H1 (cell line): ENCODE results near the gene ZIC5. TPM values are rescaled to one million over a fixed set of nuclear protein-coding genes. Genes with fewer than 3 reads are reported as not detected.

ENCODE experiments used
- CTCF ChIA-PET: fragments of 300-600 bp; sonication (Branson Sonifier 250); formaldehyde crosslinking; loops from one replicate; lab custom pipeline; 2021; ENCODE audit not compliant: partially characterized antibody; lab: Charles Lee
- POLR2A ChIA-PET: fragments of 300-600 bp; sonication (Branson Sonifier 250); formaldehyde crosslinking; loops from one replicate; lab custom pipeline; 2021; ENCODE audit warnings: inconsistent platforms; ENCODE audit not compliant: partially characterized antibody; lab: Charles Lee
- DNase-seq, 2 experiments: peaks; one replicate each; pipeline versions ENCODE4 v3.0.0 to v3.0.0-alpha.2; 2010 to 2022; ENCODE audit warnings: low spot score in 2 of 2, low read depth in 1 of 2, mixed read lengths in 1 of 2
- FAIRE-seq: peaks from 2 replicates; lab custom pipeline; 2011; peaks lifted over from hg19 to GRCh38; lab: Jason Lieb, UNC
- H2AFZ ChIP-seq: 2 replicates; pipeline ENCODE4 v1.8.1; 2012; ENCODE audit warnings: low read length, inconsistent platforms
- H2AK5ac ChIP-seq: 2 replicates; pipeline ENCODE4 v1.6.1; 2013; ENCODE audit warnings: low read depth, low read length
- H2BK120ac ChIP-seq: replicated peaks from 2 replicates; pipeline ENCODE3; 2013; ENCODE audit warnings: low read depth, low read length, inconsistent platforms
- H2BK12ac ChIP-seq: 2 replicates; pipeline ENCODE4 v1.6.1; 2013; ENCODE audit warnings: low read depth, low read length
- H2BK15ac ChIP-seq: 2 replicates; pipeline ENCODE4 v1.6.1; 2013; ENCODE audit warnings: low read length
- H2BK20ac ChIP-seq: 2 replicates; pipeline ENCODE4 v1.6.1; 2013; ENCODE audit warnings: low read length
- H2BK5ac ChIP-seq: 2 replicates; pipeline ENCODE4 v1.6.1; 2013; ENCODE audit warnings: low read depth, low read length
- H3K14ac ChIP-seq: 2 replicates; pipeline ENCODE4 v1.6.1; 2013; ENCODE audit warnings: inconsistent platforms; ENCODE audit not compliant: insufficient read length
- H3K18ac ChIP-seq: 2 replicates; pipeline ENCODE4 v1.6.1; 2013; ENCODE audit warnings: low read length; ENCODE audit errors: extremely low read depth
- H3K23ac ChIP-seq: 2 replicates; pipeline ENCODE4 v1.6.1; 2013; ENCODE audit warnings: inconsistent platforms; ENCODE audit not compliant: insufficient read length
- H3K23me2 ChIP-seq: 2 replicates; pipeline ENCODE4 v1.6.1; 2013; ENCODE audit warnings: low read depth, low read length
- H3K27ac ChIP-seq: 2 replicates; pipeline ENCODE4 v1.6.1; 2011; ENCODE audit warnings: low read depth, low read length, inconsistent platforms
- H3K27me3 ChIP-seq, 4 experiments: replicated peaks in 1 of 4; 1 replicate in 1 of 4; 2 replicates in 3 of 4; pipeline versions ENCODE4 v1.6.1 to v1.8.1; 2011 to 2013; ENCODE audit warnings: low read length in 3 of 4, mild to moderate bottlenecking in 3 of 4, inconsistent platforms in 2 of 4, mixed read lengths in 2 of 4, moderate library complexity in 1 of 4; ENCODE audit not compliant: control insufficient read depth in 3 of 4, insufficient read depth in 3 of 4; ENCODE audit errors: extremely low read depth in 1 of 4
- H3K36me3 ChIP-seq, 4 experiments: 2 replicates each; pipeline versions ENCODE4 v1.6.1 to v1.8.1; 2011 to 2013; ENCODE audit warnings: mild to moderate bottlenecking in 4 of 4, low read length in 3 of 4, moderate library complexity in 2 of 4, control low read depth in 1 of 4, inconsistent platforms in 1 of 4; ENCODE audit not compliant: insufficient read depth in 4 of 4, control insufficient read depth in 2 of 4
- H3K4ac ChIP-seq: replicated peaks from 2 replicates; pipeline ENCODE3; 2013; ENCODE audit warnings: low read length, low read depth, mixed read lengths, inconsistent platforms; ENCODE audit not compliant: insufficient read length
- H3K4me1 ChIP-seq, 4 experiments: replicated peaks in 1 of 4; 1 replicate in 1 of 4; 2 replicates in 3 of 4; pipeline versions ENCODE4 v1.6.1 to v1.8.1; 2011 to 2013; ENCODE audit warnings: low read length in 3 of 4, inconsistent platforms in 2 of 4, mixed read lengths in 1 of 4; ENCODE audit not compliant: insufficient read depth in 4 of 4, control insufficient read depth in 3 of 4
- H3K4me2 ChIP-seq, 2 experiments: 2 replicates each; pipeline versions ENCODE4 v1.6.1 to v1.8.1; 2011 to 2013; ENCODE audit warnings: low read depth in 2 of 2, low read length in 2 of 2, control low read depth in 1 of 2, inconsistent platforms in 1 of 2, mild to moderate bottlenecking in 1 of 2; ENCODE audit not compliant: insufficient read depth in 1 of 2
- H3K4me3 ChIP-seq, 4 experiments: fragments of 200-600, 300-600 bp in 1 of 4; sonication (generic), shearing (Covaris generic), sonication (Bioruptor Twin) in 1 of 4; 2 replicates each; pipeline versions ENCODE4 v1.5.1 to v1.8.1; 2011 to 2016; ENCODE audit warnings: low read length in 4 of 4, low read depth in 3 of 4, control low read depth in 2 of 4, inconsistent platforms in 2 of 4, mild to moderate bottlenecking in 2 of 4, mixed read lengths in 1 of 4, moderate library complexity in 1 of 4; ENCODE audit not compliant: insufficient read depth in 2 of 4; ENCODE audit errors: extremely low read depth in 1 of 4
- H3K56ac ChIP-seq: replicated peaks from 2 replicates; pipeline ENCODE3; 2013; ENCODE audit warnings: low read depth, mild to moderate bottlenecking, mixed read lengths, low read length, inconsistent platforms; ENCODE audit not compliant: insufficient read length
- H3K79me1 ChIP-seq: 2 replicates; pipeline ENCODE4 v1.6.1; 2013; ENCODE audit warnings: low read depth, low read length, control low read depth
- H3K79me2 ChIP-seq, 2 experiments: 2 replicates each; pipeline versions ENCODE4 v1.6.1 to v1.8.1; 2012 to 2013; ENCODE audit warnings: low read length in 2 of 2, mild to moderate bottlenecking in 2 of 2, inconsistent platforms in 1 of 2; ENCODE audit not compliant: insufficient read depth in 2 of 2, control insufficient read depth in 1 of 2
- H3K9ac ChIP-seq, 4 experiments: replicated peaks in 1 of 4; 1 replicate in 1 of 4; 2 replicates in 3 of 4; pipeline versions ENCODE4 v1.6.1 to v1.8.1; 2011 to 2013; ENCODE audit warnings: low read depth in 3 of 4, low read length in 3 of 4, control low read depth in 2 of 4, mild to moderate bottlenecking in 2 of 4, moderate library complexity in 2 of 4, inconsistent platforms in 1 of 4; ENCODE audit errors: extremely low read depth in 1 of 4
- H3K9me3 ChIP-seq, 2 experiments: 2 replicates each; pipeline versions ENCODE4 v1.6.1 to v1.8.1; 2012 to 2013; ENCODE audit warnings: mild to moderate bottlenecking in 2 of 2, moderate library complexity in 2 of 2, control low read depth in 1 of 2, inconsistent platforms in 1 of 2, low read depth in 1 of 2, low read length in 1 of 2, mixed read lengths in 1 of 2; ENCODE audit not compliant: insufficient read depth in 2 of 2
- H4K20me1 ChIP-seq, 2 experiments: replicated peaks in 1 of 2; 2 replicates each; pipeline versions ENCODE3 to v1.8.1; 2011 to 2013; ENCODE audit warnings: inconsistent platforms in 2 of 2, low read length in 2 of 2, mild to moderate bottlenecking in 1 of 2; ENCODE audit not compliant: insufficient read depth in 2 of 2, control insufficient read depth in 1 of 2
- H4K5ac ChIP-seq: 2 replicates; pipeline ENCODE4 v1.6.1; 2013; ENCODE audit warnings: low read length, low read depth, mixed read lengths, inconsistent platforms; ENCODE audit not compliant: insufficient read length
- H4K8ac ChIP-seq: 2 replicates; pipeline ENCODE4 v1.8.0; 2013; ENCODE audit warnings: mild to moderate bottlenecking, moderate library complexity, low read length, inconsistent platforms; ENCODE audit not compliant: insufficient read depth; ENCODE audit errors: extremely low read depth
- H4K91ac ChIP-seq: replicated peaks from 2 replicates; pipeline ENCODE3; 2013; ENCODE audit warnings: low read length, mixed read lengths, inconsistent platforms; ENCODE audit not compliant: insufficient read length
- CBX8 ChIP-seq: fragments of 300-800, 300-1000 bp; sonication (generic); IDR thresholded peaks from 2 replicates; pipeline ENCODE4 v1.7.1; 2016; ENCODE audit warnings: low read depth, low read length, borderline replicate concordance
- CEBPB ChIP-seq: IDR thresholded peaks from 2 replicates; pipeline ENCODE4 v1.6.1; 2012; ENCODE audit warnings: low read depth, low read length
- EGR1 ChIP-seq: IDR thresholded peaks from 2 replicates; pipeline ENCODE4 v1.6.1; 2011; ENCODE audit warnings: low read depth, low read length, borderline replicate concordance
- FOSL1 ChIP-seq: IDR thresholded peaks from 2 replicates; pipeline ENCODE4 v1.6.1; 2011; ENCODE audit warnings: mild to moderate bottlenecking, low read depth, low read length, moderate library complexity; ENCODE audit not compliant: insufficient read depth
- HDAC2 ChIP-seq, 2 experiments: fragments of 300-600 bp in 1 of 2; sonication (generic) in 1 of 2; IDR thresholded peaks; 2 replicates each; pipeline ENCODE4 v1.6.1; 2011 to 2012; ENCODE audit warnings: low read depth in 2 of 2, low read length in 2 of 2, mild to moderate bottlenecking in 2 of 2, moderate library complexity in 2 of 2, borderline replicate concordance in 1 of 2, inconsistent platforms in 1 of 2
- HDAC6 ChIP-seq: IDR thresholded peaks from one replicate; pipeline ENCODE4 v1.7.1; 2012; ENCODE audit warnings: low read depth, mild to moderate bottlenecking, inconsistent platforms, low read length, moderate library complexity
- JUN ChIP-seq: IDR thresholded peaks from 2 replicates; pipeline ENCODE4 v1.6.1; 2011; ENCODE audit warnings: low read depth, mild to moderate bottlenecking, improper control_type of control experiment, low read length
- NANOG ChIP-seq: IDR thresholded peaks from 2 replicates; pipeline ENCODE4 v1.6.1; 2011; ENCODE audit warnings: low read length, low read depth, mild to moderate bottlenecking, inconsistent platforms; ENCODE audit not compliant: insufficient read depth, poor library complexity, severe bottlenecking
- RXRA ChIP-seq: IDR thresholded peaks from 2 replicates; pipeline ENCODE4 v1.6.1; 2011; ENCODE audit warnings: low read depth, mild to moderate bottlenecking, low read length, moderate library complexity; ENCODE audit not compliant: insufficient read depth
- SP2 ChIP-seq: IDR thresholded peaks from 2 replicates; pipeline ENCODE4 v1.6.1; 2012; ENCODE audit warnings: mild to moderate bottlenecking, low read length, inconsistent platforms
- SRF ChIP-seq: IDR thresholded peaks from 2 replicates; pipeline ENCODE4 v1.6.1; 2011; ENCODE audit warnings: mild to moderate bottlenecking, low read depth, low read length, moderate library complexity
- TCF12 ChIP-seq: IDR thresholded peaks from 2 replicates; pipeline ENCODE4 v1.6.1; 2011; ENCODE audit warnings: low read depth, mild to moderate bottlenecking, low read length
- TEAD4 ChIP-seq: IDR thresholded peaks from 2 replicates; pipeline ENCODE4 v1.6.1; 2012; ENCODE audit warnings: low read depth, low read length, inconsistent platforms, mixed read lengths
- WGBS, 2 experiments: shearing (Covaris generic) in 1 of 2; methylation state at CpG; one replicate each; pipeline versions ENCODE4 v1.1.6 to v1.1.7; 2013 to 2015; ENCODE audit warnings: low lambda C conversion rate in 2 of 2, mixed read lengths in 2 of 2, inconsistent platforms in 1 of 2, low coverage in 1 of 2, missing lambda C conversion rate in 1 of 2; ENCODE audit not compliant: insufficient replicate concordance in 2 of 2, insufficient coverage in 1 of 2, insufficient read length in 1 of 2; ENCODE audit errors: extremely low coverage in 1 of 2, missing lambda C conversion rate in 1 of 2; 5-methylcytosine and 5-hydroxymethylcytosine counted together
- polyA plus RNA-seq, 7 experiments: library from polyadenylated mRNA; depleted of rRNA in 3 of 7; stranded (reverse) in 5 of 7; unstranded in 2 of 7; fragments of >200 nt in 5 of 7; fragments of 200-250 nt in 2 of 7; gene quantifications; 1 replicate in 5 of 7; 2 replicates in 1 of 7; 4 replicates in 1 of 7; pipeline versions ENCODE4 v1.2.1 to v1.2.3, GENCODE V29; 2011 to 2013; ENCODE audit warnings: missing spikeins in 2 of 7, mixed read lengths in 2 of 7
- total RNA-seq: library from RNA; stranded (reverse); fragmentation: NEBNext Ultra II Directional; extraction: Animal tissue kit (Norgen Biotek cat#: 25700); gene quantifications from 2 replicates; pipeline ENCODE4 v1.2.1, GENCODE V29; 2021

Gene ZIC5
- total and polyA plus RNA-seq, 2 of the 8 experiments (the other 6 are each of a cell fraction or from before 2014, with no cell fraction given) = 14.2 to 52.7 TPM

DNA sequence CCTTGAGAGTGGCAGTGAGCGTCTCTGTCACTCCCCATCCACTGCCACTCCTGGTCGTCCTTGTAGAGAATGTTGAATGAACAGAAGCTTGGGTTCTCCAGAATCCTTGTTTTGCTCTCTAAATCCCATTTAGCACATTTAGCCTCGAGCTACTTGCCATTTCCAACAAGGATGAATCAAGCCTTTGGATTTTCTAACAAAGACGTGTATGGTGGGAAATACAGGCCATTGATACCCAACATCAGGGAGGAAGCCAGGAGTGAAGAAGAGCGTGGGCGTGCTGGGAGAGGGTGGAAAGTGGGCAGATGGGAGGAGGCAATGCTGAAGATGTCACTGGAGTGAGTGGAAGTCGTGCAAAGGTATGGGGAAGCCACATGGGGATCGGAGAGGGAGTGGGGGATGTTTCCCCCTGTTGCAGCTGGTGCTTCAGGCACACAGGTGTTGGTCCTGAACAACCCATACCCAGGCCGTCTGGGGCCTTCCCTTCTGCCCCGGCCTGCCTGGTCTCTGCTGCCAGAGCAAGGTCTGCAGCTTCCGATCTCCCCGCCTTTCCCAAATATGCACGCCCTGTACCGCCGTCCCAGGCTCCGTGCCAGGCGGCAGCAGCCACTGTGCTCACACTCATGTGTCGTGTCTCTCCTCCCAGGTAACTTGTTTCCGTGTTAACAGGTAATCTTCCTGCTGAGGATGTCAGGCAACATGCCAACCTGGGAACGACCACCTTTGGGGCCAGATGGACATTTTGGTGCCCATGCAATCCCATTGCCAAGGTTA is 48.7 kb downstream of the ZIC5 start:
- Histone ChIP-seq H3K4me1 (0 out of 7 replicates have a peak, but pooled peaks cover 0 to 4% (median 0%) of the 10 kb centered on the region in 4 experiments), H3K9ac (no peak overlapping the region), H3K4me3 (no peak overlapping the region), H3K14ac (no peak overlapping the region), H4K5ac (no peak overlapping the region), H3K27ac (no peak overlapping the region), H3K23ac (no peak overlapping the region), H2AFZ (no peak overlapping the region), H3K9me3 (no peaks in the 10 kb centered on the region), H3K79me1 (no peaks in the 10 kb centered on the region), H3K4me2 (no peak overlapping the region), H3K36me3 (no peaks in the 10 kb centered on the region), H3K4ac (no peak overlapping the region), H2BK120ac (no peak overlapping the region), H2BK5ac (no peak overlapping the region), H4K91ac (peak overlapping the region; percentile 55), H3K27me3 (no peaks in the 10 kb centered on the region), H4K8ac (no peak overlapping the region), H2AK5ac (no peak overlapping the region; the same call in 1 of the 2 replicates), H3K23me2 (no peaks in the 10 kb centered on the region), H2BK20ac (no peak overlapping the region), H4K20me1 (no peaks in the 10 kb centered on the region), H3K79me2 (no peaks in the 10 kb centered on the region), H3K56ac (no peak overlapping the region), H3K18ac (no peak overlapping the region), H2BK12ac (no peak overlapping the region; the same call in 1 of the 2 replicates), H2BK15ac (peak overlapping the region; percentile 48; the same call in 1 of the 2 replicates)
- FAIRE-seq (no peak), DNase-seq (no peak)
- WGBS, 2 experiments = 87% methylated on average over 20 of the region's 20 CpGs; no CpG with 5 or more reads in 1 of the 2 experiments
- CTCF ChIA-PET = interaction anchor here (0.6 to 2.2 kb wide), 2 partner anchors 13 to 349 kb away, joined by 3 to 15 read pairs; no protein-coding TSS in a partner anchor
- POLR2A ChIA-PET = no interaction called here
- TF ChIP-seq CBX8 (no peak), JUN (no peak), HDAC2 (IDR thresholded peaks at IDR 0.05; ENCODE audit: borderline replicate concordance in 1 of 2, low read depth in 2 of 2, low read length in 2 of 2) (no peak), FOSL1 (no peak), SP2 (no peak), RXRA (no peak), TEAD4 (no peak), NANOG (no peak), SRF (no peak), CEBPB (no peak), HDAC6 (no peak), EGR1 (no peak), TCF12 (no peak)
